IMR-90 (cell line): ENCODE measurements around the gene ST6GALNAC4.
"Not testable (repeated sequence)": the region's sequence is repeated elsewhere in the genome, so short reads cannot be mapped to it uniquely, and the experiment has no call there.

Source experiments
- BHLHE40 ChIP-seq: fragments of 150-350 bp; IDR thresholded peaks from 2 replicates; pipeline ENCODE4 v1.6.1; 2016; ENCODE audit warnings: mild to moderate bottlenecking, low read depth, low read length
- NFE2L2 ChIP-seq: fragments of 150-350 bp; IDR thresholded peaks from 2 replicates; pipeline ENCODE4 v1.6.1; 2016; ENCODE audit warnings: low read depth, mild to moderate bottlenecking, low read length
- POLR2A ChIP-seq: IDR thresholded peaks from 2 replicates; pipeline ENCODE4 v1.6.1; 2012; ENCODE audit warnings: mild to moderate bottlenecking, low read depth, low read length
- RFX5 ChIP-seq: IDR thresholded peaks from 2 replicates; pipeline ENCODE4 v1.8.0; 2012; ENCODE audit warnings: low read depth, mild to moderate bottlenecking, low read length, moderate library complexity
- TF ChIP-seq, protein P1 (sequence below): conservative IDR thresholded peaks from 2 replicates; pipeline ENCODE4 v1.5.1; 2012; ENCODE audit warnings: mild to moderate bottlenecking, low read depth, low read length, improper control_type of control experiment

DNA sequence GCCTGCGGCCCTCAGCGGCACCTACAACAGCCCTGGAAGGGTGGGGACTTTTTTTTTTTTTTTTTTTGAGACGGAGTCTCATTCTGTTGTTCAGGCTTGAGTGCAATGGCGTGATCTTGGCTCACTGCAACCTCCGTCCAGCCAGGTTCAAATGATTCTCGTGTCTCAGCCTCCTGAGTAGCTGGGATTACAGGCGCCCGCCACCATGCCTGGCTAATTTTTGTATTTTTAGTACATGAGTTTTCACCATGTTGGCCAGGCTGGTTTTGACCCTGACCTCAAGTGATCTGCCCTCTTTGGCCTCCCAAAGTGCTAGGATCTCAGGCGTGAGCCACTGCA, 46.7 kb downstream of the ST6GALNAC4 start:
- TF ChIP-seq, protein P1, sequence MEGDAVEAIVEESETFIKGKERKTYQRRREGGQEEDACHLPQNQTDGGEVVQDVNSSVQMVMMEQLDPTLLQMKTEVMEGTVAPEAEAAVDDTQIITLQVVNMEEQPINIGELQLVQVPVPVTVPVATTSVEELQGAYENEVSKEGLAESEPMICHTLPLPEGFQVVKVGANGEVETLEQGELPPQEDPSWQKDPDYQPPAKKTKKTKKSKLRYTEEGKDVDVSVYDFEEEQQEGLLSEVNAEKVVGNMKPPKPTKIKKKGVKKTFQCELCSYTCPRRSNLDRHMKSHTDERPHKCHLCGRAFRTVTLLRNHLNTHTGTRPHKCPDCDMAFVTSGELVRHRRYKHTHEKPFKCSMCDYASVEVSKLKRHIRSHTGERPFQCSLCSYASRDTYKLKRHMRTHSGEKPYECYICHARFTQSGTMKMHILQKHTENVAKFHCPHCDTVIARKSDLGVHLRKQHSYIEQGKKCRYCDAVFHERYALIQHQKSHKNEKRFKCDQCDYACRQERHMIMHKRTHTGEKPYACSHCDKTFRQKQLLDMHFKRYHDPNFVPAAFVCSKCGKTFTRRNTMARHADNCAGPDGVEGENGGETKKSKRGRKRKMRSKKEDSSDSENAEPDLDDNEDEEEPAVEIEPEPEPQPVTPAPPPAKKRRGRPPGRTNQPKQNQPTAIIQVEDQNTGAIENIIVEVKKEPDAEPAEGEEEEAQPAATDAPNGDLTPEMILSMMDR: not testable (repeated sequence)
- not testable (repeated sequence) for TF ChIP-seq POLR2A, NFE2L2, BHLHE40, RFX5
